ENCODE results near the gene ID1. TPM values are rescaled to one million over a fixed set of nuclear protein-coding genes. Genes with fewer than 3 reads are reported as not detected.

The ID1 gene
- total and polyA plus RNA-seq, 10 donors: 47.6 to 222 (median 123) TPM

DNA sequence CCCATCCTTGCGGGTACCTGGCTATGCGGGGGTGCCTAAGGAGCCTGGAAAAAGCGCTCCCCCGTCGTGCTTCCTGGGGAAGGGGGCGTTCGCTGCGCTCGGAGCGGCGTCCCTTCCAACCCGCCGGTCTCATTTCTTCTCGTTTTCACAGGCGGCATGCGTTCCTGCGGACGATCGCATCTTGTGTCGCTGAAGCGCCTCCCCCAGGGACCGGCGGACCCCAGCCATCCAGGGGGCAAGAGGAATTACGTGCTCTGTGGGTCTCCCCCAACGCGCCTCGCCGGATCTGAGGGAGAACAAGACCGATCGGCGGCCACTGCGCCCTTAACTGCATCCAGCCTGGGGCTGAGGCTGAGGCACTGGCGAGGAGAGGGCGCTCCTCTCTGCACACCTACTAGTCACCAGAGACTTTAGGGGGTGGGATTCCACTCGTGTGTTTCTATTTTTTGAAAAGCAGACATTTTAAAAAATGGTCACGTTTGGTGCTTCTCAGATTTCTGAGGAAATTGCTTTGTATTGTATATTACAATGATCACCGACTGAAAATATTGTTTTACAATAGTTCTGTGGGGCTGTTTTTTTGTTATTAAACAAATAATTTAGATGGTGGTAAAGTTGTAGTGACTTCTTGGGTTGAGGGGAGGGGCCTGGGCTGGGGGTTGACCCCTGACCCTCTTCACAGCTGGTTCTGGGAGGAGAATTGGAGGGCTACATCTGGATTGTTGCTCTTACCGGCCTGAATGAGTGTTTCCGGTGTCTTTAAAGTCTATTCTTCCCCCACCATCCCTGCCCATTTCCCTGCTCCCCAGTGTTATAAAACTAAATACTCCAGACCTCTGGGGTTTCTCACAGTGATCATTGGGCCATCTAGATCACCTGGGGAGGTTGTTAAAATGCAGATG, 1.1 kb downstream of the ID1 start:
- peak overlapping the region; percentile 80 to 91 (median 86) for H3K27ac ChIP-seq
- peak in 2 of 3 donors; percentile 40 to 49 for TF ChIP-seq POLR2AphosphoS5 (IDR thresholded peaks at IDR 0.05)
- TF ChIP-seq, protein P1, sequence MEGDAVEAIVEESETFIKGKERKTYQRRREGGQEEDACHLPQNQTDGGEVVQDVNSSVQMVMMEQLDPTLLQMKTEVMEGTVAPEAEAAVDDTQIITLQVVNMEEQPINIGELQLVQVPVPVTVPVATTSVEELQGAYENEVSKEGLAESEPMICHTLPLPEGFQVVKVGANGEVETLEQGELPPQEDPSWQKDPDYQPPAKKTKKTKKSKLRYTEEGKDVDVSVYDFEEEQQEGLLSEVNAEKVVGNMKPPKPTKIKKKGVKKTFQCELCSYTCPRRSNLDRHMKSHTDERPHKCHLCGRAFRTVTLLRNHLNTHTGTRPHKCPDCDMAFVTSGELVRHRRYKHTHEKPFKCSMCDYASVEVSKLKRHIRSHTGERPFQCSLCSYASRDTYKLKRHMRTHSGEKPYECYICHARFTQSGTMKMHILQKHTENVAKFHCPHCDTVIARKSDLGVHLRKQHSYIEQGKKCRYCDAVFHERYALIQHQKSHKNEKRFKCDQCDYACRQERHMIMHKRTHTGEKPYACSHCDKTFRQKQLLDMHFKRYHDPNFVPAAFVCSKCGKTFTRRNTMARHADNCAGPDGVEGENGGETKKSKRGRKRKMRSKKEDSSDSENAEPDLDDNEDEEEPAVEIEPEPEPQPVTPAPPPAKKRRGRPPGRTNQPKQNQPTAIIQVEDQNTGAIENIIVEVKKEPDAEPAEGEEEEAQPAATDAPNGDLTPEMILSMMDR (IDR thresholded peaks at IDR 0.05 in 8 of 11, conservative IDR thresholded peaks at IDR 0.05 in 3 of 11): no peak
- peaks cover 18 to 88% (median 73%) of the 10 kb centered on the region in 6 donors for H3K4me1 ChIP-seq

GRCh38 chr20:31606804-31607639, 1.9 kb downstream of the ID1 start:
- WGBS, 5 donors: 47 to 82% (median 69%) methylated on average over 5 to 8 of the region's 8 CpGs
- peaks cover 19 to 96% (median 82%) of the 10 kb centered on the region in 6 donors for H3K4me1 ChIP-seq
- H3K9me3 ChIP-seq: no peaks in the 10 kb centered on the region
- DNase-seq: no peak
- H3K27ac ChIP-seq: peak overlapping the region in 7 of 8 donors; percentile 80 to 91 (median 87)
- H3K27me3 ChIP-seq (replicated peaks in 1 of 7): peaks cover 0 to 74% (median 18%) of the 10 kb centered on the region in 7 donors
- no peaks in the 10 kb centered on the region for H3K36me3 ChIP-seq
- peak overlapping the region; percentile 65 to 94 (median 87) for H3K4me3 ChIP-seq
- intact Hi-C loops (cut with DNase I; ENCODE audit: low total_unique reads): no loop called here
- TF ChIP-seq POLR2A (IDR thresholded peaks at IDR 0.05) (no peak), POLR2AphosphoS5 (IDR thresholded peaks at IDR 0.05) (peak in 2 of 3 donors; percentile 33 to 49)
- TF ChIP-seq, protein P1 (IDR thresholded peaks at IDR 0.05 in 8 of 11, conservative IDR thresholded peaks at IDR 0.05 in 3 of 11): no peak

More for the DNA sequence above, 1.1 kb downstream of the ID1 start:
- Histone ChIP-seq H3K36me3 (no peaks in the 10 kb centered on the region), H3K27me3 (replicated peaks in 1 of 7) (peaks cover 0 to 82% (median 18%) of the 10 kb centered on the region in 7 donors), H3K4me3 (peak overlapping the region; percentile 65 to 94 (median 87)), H3K9me3 (no peaks in the 10 kb centered on the region)
- WGBS, 5 donors: 5 to 13% (median 7%) methylated on average over 16 to 39 of the region's 39 CpGs
- DNase-seq: peak; percentile 83
- intact Hi-C loops (cut with DNase I; ENCODE audit: low total_unique reads): no loop called here

- DNase-seq: no peak
- intact Hi-C loops (cut with DNase I; ENCODE audit: low total_unique reads): no loop called here
These were observed 2.7 kb downstream of the ID1 start for GRCh38 chr20:31607640-31608250.

More at GRCh38 chr20:31607640-31608250, 2.7 kb downstream of the ID1 start:
- no peaks in the 10 kb centered on the region for H3K9me3 ChIP-seq
- peak overlapping the region; percentile 35 to 91 (median 86) for H3K27ac ChIP-seq
- H3K4me1 ChIP-seq: peaks cover 22 to 99% (median 86%) of the 10 kb centered on the region in 6 donors
- TF ChIP-seq POLR2AphosphoS5 (IDR thresholded peaks at IDR 0.05) (no peak), POLR2A (IDR thresholded peaks at IDR 0.05) (no peak)
- TF ChIP-seq, protein P1 (IDR thresholded peaks at IDR 0.05 in 8 of 11, conservative IDR thresholded peaks at IDR 0.05 in 3 of 11): no peak
- peaks cover 0 to 66% (median 18%) of the 10 kb centered on the region in 7 donors for H3K27me3 ChIP-seq (replicated peaks in 1 of 7)
- peak overlapping the region in 7 of 8 donors; percentile 65 to 94 (median 86) for H3K4me3 ChIP-seq
- 49 to 66% (median 55%) methylated on average over 8 to 9 of the region's 9 CpGs for WGBS, 5 donors
- H3K36me3 ChIP-seq: no peaks in the 10 kb centered on the region
